DMS153 treated with DMSO at 0.1 percent for 48 hours (cell line): ENCODE data around the gene ZFAND5.

Experiments
- DNase-seq: peaks from one replicate; lab custom pipeline; 2025; ENCODE audit not compliant: unreplicated experiment; lab: John Stamatoyannopoulos, UW

The ZFAND5 gene

GRCh38 chr9:72363908-72364678 lies 915 bp downstream of the ZFAND5 start:
- DNase-seq = peak; percentile 34

GRCh38 chr9:72363236-72363635 lies 1.8 kb downstream of the ZFAND5 start:
- DNase-seq = no peak

GRCh38 chr9:72362680-72363139 lies 2.3 kb downstream of the ZFAND5 start:
- peak; percentile 14 for DNase-seq

- DNase-seq = no peak
Observed at GRCh38 chr9:72362118-72362531, 2.9 kb downstream of the ZFAND5 start.

- DNase-seq = no peak
Observed at GRCh38 chr9:72361217-72361616, 3.8 kb downstream of the ZFAND5 start.

- no peak for DNase-seq
Observed at GRCh38 chr9:72360324-72360723, 4.7 kb downstream of the ZFAND5 start.

- no peak for DNase-seq
Observed at GRCh38 chr9:72356041-72356582, 8.9 kb downstream of the ZFAND5 start.

GRCh38 chr9:72355153-72355552 lies 9.9 kb downstream of the ZFAND5 start:
- no peak for DNase-seq

GRCh38 chr9:72354704-72355103 lies 10.3 kb downstream of the ZFAND5 start:
- DNase-seq = no peak

GRCh38 chr9:72353455-72354116 lies 11.4 kb downstream of the ZFAND5 start:
- DNase-seq = no peak

GRCh38 chr9:72352911-72353388 lies 12.1 kb downstream of the ZFAND5 start:
- DNase-seq = no peak

- no peak for DNase-seq
Observed at GRCh38 chr9:72351538-72352453, 13.2 kb downstream of the ZFAND5 start.

GRCh38 chr9:72349911-72350310 lies 15.1 kb downstream of the ZFAND5 start:
- DNase-seq = no peak

GRCh38 chr9:72349240-72349639 lies 15.8 kb downstream of the ZFAND5 start:
- DNase-seq = no peak

- no peak for DNase-seq
Observed at GRCh38 chr9:72346333-72346732, 18.7 kb downstream of the ZFAND5 start.

GRCh38 chr9:72338631-72339030 lies 26.4 kb downstream of the ZFAND5 start:
- no peak for DNase-seq

- no peak for DNase-seq
Observed at GRCh38 chr9:72337286-72337685, 27.7 kb downstream of the ZFAND5 start.

- no peak for DNase-seq
Observed at GRCh38 chr9:72334658-72335337, 30.2 kb downstream of the ZFAND5 start.

GRCh38 chr9:72333709-72334108 lies 31.3 kb downstream of the ZFAND5 start:
- DNase-seq = no peak

GRCh38 chr9:72333197-72333596 lies 31.8 kb downstream of the ZFAND5 start:
- DNase-seq = no peak
